HUES64 (cell line): ENCODE results near the gene EEFSEC. TPM values are rescaled to one million over a fixed set of nuclear protein-coding genes. Genes with fewer than 3 reads are reported as not detected.
A peak's percentile ranks its signal among the peaks of the same experiment; 100 is the strongest.

ENCODE experiments used
- H3K27ac ChIP-seq: 2 replicates; pipeline ENCODE4 v1.7.0; 2013; ENCODE audit warnings: low read depth, low read length, inconsistent platforms
- H3K27me3 ChIP-seq: 2 replicates; pipeline ENCODE4 v1.6.1; 2013; ENCODE audit warnings: mild to moderate bottlenecking, low read length; ENCODE audit not compliant: insufficient read depth
- H3K36me3 ChIP-seq: 2 replicates; pipeline ENCODE4 v1.6.1; 2013; ENCODE audit warnings: mild to moderate bottlenecking, low read length; ENCODE audit not compliant: insufficient read depth
- H3K4me1 ChIP-seq: 2 replicates; pipeline ENCODE4 v1.6.1; 2013; ENCODE audit warnings: mild to moderate bottlenecking, low read length, moderate library complexity; ENCODE audit not compliant: insufficient read depth
- H3K4me3 ChIP-seq: 2 replicates; pipeline ENCODE4 v1.5.1; 2013; ENCODE audit warnings: mild to moderate bottlenecking, low read length, moderate library complexity
- H3K9ac ChIP-seq: 2 replicates; pipeline ENCODE4 v1.6.1; 2013; ENCODE audit warnings: mild to moderate bottlenecking, low read depth, low read length
- H3K9me3 ChIP-seq: 2 replicates; pipeline ENCODE4 v1.6.1; 2013; ENCODE audit warnings: low read depth, low read length; ENCODE audit not compliant: insufficient read depth
- WGBS: fragments of 150-250, 120-280 bp; methylation state at CpG from one replicate; pipeline ENCODE4 v1.1.7; 2013; ENCODE audit warnings: missing lambda C conversion rate; 5-methylcytosine and 5-hydroxymethylcytosine counted together
- polyA plus RNA-seq, 2 experiments: library from polyadenylated mRNA; stranded (reverse); fragments of 50-300 nt; gene quantifications; one replicate each; pipeline ENCODE4 v1.2.3, GENCODE V29; 2013

The EEFSEC gene, protein sequence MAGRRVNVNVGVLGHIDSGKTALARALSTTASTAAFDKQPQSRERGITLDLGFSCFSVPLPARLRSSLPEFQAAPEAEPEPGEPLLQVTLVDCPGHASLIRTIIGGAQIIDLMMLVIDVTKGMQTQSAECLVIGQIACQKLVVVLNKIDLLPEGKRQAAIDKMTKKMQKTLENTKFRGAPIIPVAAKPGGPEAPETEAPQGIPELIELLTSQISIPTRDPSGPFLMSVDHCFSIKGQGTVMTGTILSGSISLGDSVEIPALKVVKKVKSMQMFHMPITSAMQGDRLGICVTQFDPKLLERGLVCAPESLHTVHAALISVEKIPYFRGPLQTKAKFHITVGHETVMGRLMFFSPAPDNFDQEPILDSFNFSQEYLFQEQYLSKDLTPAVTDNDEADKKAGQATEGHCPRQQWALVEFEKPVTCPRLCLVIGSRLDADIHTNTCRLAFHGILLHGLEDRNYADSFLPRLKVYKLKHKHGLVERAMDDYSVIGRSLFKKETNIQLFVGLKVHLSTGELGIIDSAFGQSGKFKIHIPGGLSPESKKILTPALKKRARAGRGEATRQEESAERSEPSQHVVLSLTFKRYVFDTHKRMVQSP
- 12.4 TPM for polyA plus RNA-seq (2013, experiment 1 of 2)
- polyA plus RNA-seq (2013, experiment 2 of 2): 11.5 TPM

- H3K4me1 ChIP-seq: no peaks in the 10 kb centered on the region
- H3K27ac ChIP-seq: no peak within 1 kb of the TSS
- H3K27me3 ChIP-seq: peaks cover 14% of the 10 kb centered on the region
- peak within 1 kb of the TSS; percentile 86 for H3K9ac ChIP-seq
- no peaks in the 10 kb centered on the region for H3K9me3 ChIP-seq
- peaks cover 18% of the 10 kb centered on the region; the same call in 1 of the 2 replicates for H3K36me3 ChIP-seq
- peak within 1 kb of the TSS; percentile 91 for H3K4me3 ChIP-seq
- under 1% methylated on average over 96 of the region's 96 CpGs for WGBS
Observed at GRCh38 chr3:128153156-128154041, at the start of gene EEFSEC. Gene EEFSEC, plus strand, starts transcription at chr3:128153481. Its CDS starts 27 bp downstream, at chr3:128153508.

- Histone ChIP-seq H3K36me3 (peaks cover 89% of the 10 kb centered on the region), H3K4me1 (no peaks in the 10 kb centered on the region), H3K9ac (no peak overlapping the region), H3K27me3 (no peaks in the 10 kb centered on the region), H3K9me3 (no peaks in the 10 kb centered on the region), H3K27ac (no peak overlapping the region), H3K4me3 (no peak overlapping the region)
- WGBS: 88% methylated on average over 8 of the region's 8 CpGs
Observed at GRCh38 chr3:128107834-128108233, 45.4 kb upstream of the EEFSEC start.

DNA sequence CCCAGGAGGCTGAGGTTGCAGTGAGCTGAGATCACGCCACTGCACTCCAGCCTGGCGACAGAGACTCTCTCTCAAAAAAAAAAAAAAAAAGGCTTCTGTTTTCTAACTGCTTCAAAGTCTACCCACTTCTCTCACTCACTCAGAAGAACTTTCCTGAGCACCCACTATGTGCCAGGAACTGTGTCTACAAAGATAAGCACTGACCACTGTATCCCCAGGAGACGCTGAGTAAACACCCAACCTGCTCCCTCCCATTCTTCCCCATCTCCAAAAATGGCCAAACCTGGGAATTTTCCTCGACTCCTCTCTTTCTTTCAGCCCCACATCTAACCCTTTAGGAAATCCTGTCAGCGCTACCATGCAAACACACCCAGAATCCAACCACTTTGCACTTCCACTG, 42.1 kb upstream of the EEFSEC start:
- H3K9ac ChIP-seq: no peak overlapping the region
- H3K27ac ChIP-seq: no peak overlapping the region
- H3K27me3 ChIP-seq: no peaks in the 10 kb centered on the region
- no peak overlapping the region for H3K4me3 ChIP-seq
- H3K36me3 ChIP-seq: peaks cover 87% of the 10 kb centered on the region
- H3K4me1 ChIP-seq: no peaks in the 10 kb centered on the region
- WGBS: 95% methylated on average over 5 of the region's 5 CpGs
- H3K9me3 ChIP-seq: no peaks in the 10 kb centered on the region

GRCh38 chr3:128112357-128112968, 40.8 kb upstream of the EEFSEC start:
- no peaks in the 10 kb centered on the region for H3K27me3 ChIP-seq
- no peak overlapping the region for H3K4me3 ChIP-seq
- H3K36me3 ChIP-seq: peaks cover 87% of the 10 kb centered on the region
- 92% methylated on average over 7 of the region's 7 CpGs for WGBS
- H3K27ac ChIP-seq: no peak overlapping the region
- H3K4me1 ChIP-seq: no peaks in the 10 kb centered on the region
- no peaks in the 10 kb centered on the region for H3K9me3 ChIP-seq
- H3K9ac ChIP-seq: no peak overlapping the region

DNA sequence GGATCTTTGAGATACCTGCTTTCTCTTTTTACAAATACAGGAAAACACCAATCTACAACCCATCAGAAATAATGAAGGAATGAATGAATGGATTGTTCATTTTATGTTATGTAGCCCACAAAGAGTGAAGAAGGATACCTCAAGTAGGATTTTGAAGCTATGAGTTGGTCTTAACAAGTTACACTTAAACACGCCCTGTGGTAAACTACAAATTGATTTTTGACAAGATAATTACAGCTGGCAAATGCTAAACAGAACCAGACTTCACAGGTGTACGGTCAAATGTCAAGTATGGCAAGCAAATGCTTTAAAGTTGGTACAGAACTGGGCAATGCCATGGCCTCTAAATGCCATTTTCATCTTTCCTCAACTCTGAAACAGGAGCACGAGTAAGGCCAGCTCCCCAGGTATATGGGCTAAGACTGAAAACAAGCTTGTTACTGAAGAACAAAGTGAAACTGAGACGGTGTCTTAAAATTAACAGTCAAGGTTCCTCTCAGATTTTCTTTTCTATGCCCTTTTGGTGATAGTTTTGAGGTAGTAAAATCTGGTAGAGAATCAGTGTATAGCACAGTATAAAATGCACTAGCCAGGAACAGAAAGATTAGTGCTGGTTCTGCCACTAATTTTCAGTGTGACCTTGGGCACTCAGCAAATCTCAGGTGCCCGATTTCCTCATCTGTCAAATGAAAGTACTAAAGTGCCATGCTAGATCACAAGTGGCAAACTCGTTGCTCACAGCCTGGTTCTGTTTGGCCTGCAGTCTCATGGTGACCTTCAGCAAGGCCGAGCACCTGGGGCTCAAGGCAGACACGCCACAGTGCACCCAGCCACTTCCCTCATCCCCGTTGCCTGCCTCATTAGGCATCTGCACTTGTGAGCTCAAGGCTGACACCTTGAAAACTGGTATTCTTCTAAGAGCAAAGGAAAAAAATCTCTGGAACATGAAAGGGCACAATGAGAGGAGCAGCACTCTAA, 39.2 kb upstream of the EEFSEC start:
- 94% methylated on average over 9 of the region's 9 CpGs for WGBS
- H3K9ac ChIP-seq: no peak overlapping the region

DNA sequence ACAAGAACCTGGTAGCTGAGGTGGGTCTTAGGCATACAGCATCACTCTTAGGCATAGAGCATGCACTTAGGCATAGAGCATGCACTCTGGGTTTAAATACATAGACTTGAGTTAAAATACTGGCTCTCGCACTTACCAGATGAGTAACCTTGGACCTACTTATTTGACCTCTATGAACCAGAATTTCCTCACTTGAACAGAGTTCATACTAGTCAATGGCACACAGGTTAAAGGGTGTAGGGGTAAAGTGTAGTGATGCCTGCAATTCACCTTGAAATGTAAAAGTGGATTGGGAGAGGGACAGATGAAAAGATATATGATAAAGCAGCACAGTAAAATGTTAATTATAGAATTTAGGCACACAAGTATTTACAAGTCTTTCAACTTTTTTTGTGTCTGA, 31.3 kb upstream of the EEFSEC start:
- Histone ChIP-seq H3K36me3 (peaks cover 23% of the 10 kb centered on the region), H3K4me3 (peak overlapping the region; percentile 91), H3K4me1 (peaks cover 6% of the 10 kb centered on the region; the same call in 1 of the 2 replicates), H3K27me3 (no peaks in the 10 kb centered on the region), H3K9ac (no peak overlapping the region), H3K27ac (no peak overlapping the region), H3K9me3 (no peaks in the 10 kb centered on the region)
- WGBS: 100% methylated on average over 1 of the region's 1 CpG

More for the DNA sequence above, 39.2 kb upstream of the EEFSEC start:
- Histone ChIP-seq H3K9me3 (no peaks in the 10 kb centered on the region), H3K27ac (no peak overlapping the region), H3K36me3 (peaks cover 86% of the 10 kb centered on the region), H3K27me3 (no peaks in the 10 kb centered on the region), H3K4me1 (no peaks in the 10 kb centered on the region), H3K4me3 (no peak overlapping the region)

- 0% methylated on average over 20 of the region's 22 CpGs for WGBS
Observed at GRCh38 chr3:128123156-128123537, 30.1 kb upstream of the EEFSEC start.

GRCh38 chr3:128123538-128124368, 29.5 kb upstream of the EEFSEC start, which contains the start of gene RUVBL1:
Gene RUVBL1, minus strand, starts transcription at chr3:128123812. Its CDS starts 88 bp downstream, at chr3:128123724.
- peak within 1 kb of the TSS; percentile 98 for H3K9ac ChIP-seq
- H3K27me3 ChIP-seq: peaks cover 7% of the 10 kb centered on the region; the same call in 1 of the 2 replicates
- H3K4me1 ChIP-seq: peaks cover 6% of the 10 kb centered on the region; the same call in 1 of the 2 replicates
- no peaks in the 10 kb centered on the region for H3K9me3 ChIP-seq
- peaks cover 6% of the 10 kb centered on the region for H3K36me3 ChIP-seq
- WGBS: 4% methylated on average over 47 of the region's 47 CpGs
- peak within 1 kb of the TSS; percentile 91 for H3K4me3 ChIP-seq
- H3K27ac ChIP-seq: peak within 1 kb of the TSS; percentile 94

More at GRCh38 chr3:128123156-128123537, 30.1 kb upstream of the EEFSEC start:
- Histone ChIP-seq H3K36me3 (peaks cover 11% of the 10 kb centered on the region), H3K27ac (peak overlapping the region; percentile 94), H3K27me3 (peaks cover under 1% of the 10 kb centered on the region; the same call in 1 of the 2 replicates), H3K9me3 (no peaks in the 10 kb centered on the region), H3K9ac (peak overlapping the region; percentile 98), H3K4me3 (peak overlapping the region; percentile 91), H3K4me1 (peaks cover 6% of the 10 kb centered on the region; the same call in 1 of the 2 replicates)

DNA sequence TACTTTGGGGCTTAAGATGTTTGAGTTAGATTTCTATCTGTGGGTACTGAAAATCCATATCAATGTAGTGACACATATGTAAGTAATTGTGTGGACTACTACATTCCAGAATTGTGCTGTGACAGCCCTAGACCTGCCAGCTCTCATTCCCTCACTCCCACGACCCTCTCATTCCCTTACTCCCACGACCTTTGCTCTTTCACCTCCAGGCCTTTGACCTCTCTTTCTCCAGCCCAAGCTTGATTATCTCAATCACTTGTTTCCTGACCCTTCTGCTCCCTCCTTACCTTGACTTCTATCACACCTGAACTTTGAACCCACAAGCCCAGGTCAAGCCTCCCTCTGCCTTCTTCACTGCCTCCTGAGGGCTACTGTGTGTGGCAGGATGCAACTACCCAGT, 26.0 kb upstream of the EEFSEC start:
- 79% methylated on average over 2 of the region's 2 CpGs for WGBS
- no peaks in the 10 kb centered on the region for H3K9me3 ChIP-seq

More for the DNA sequence above, 26.0 kb upstream of the EEFSEC start:
- H3K27me3 ChIP-seq: peaks cover 14% of the 10 kb centered on the region; the same call in 1 of the 2 replicates
- peaks cover 6% of the 10 kb centered on the region; the same call in 1 of the 2 replicates for H3K4me1 ChIP-seq
- H3K27ac ChIP-seq: no peak overlapping the region
- H3K36me3 ChIP-seq: no peaks in the 10 kb centered on the region
- H3K9ac ChIP-seq: no peak overlapping the region
- H3K4me3 ChIP-seq: no peak overlapping the region
